GM23248 (cell line): ENCODE data around the gene KIAA2012. TPM values are rescaled to one million over a fixed set of nuclear protein-coding genes. Genes with fewer than 3 reads are reported as not detected.

Source experiments
- DNase-seq: peaks from one replicate; pipeline ENCODE4 v3.0.0-alpha.2; 2015
- H2AFZ ChIP-seq: fragments of 200-600 bp; sonication (generic); 2 replicates; pipeline ENCODE4 v1.6.1; 2016; ENCODE audit warnings: antibody characterized with exemption
- H3F3A ChIP-seq: fragments of 200-600 bp; sonication (generic); 2 replicates; pipeline ENCODE4 v1.6.1; 2016; ENCODE audit warnings: mild to moderate bottlenecking, antibody characterized with exemption, mixed run types; ENCODE audit not compliant: insufficient read depth
- H3K27ac ChIP-seq: fragments of 200-600 bp; sonication (generic); 2 replicates; pipeline ENCODE4 v1.5.1; 2016; ENCODE audit warnings: mild to moderate bottlenecking
- H3K27me3 ChIP-seq: fragments of 200-600 bp; sonication (generic); replicated peaks from 2 replicates; pipeline ENCODE4 v1.6.1; 2016; ENCODE audit warnings: mild to moderate bottlenecking; ENCODE audit not compliant: insufficient read depth
- H3K36me3 ChIP-seq: fragments of 200-600 bp; sonication (generic); 2 replicates; pipeline ENCODE4 v1.6.1; 2016; ENCODE audit warnings: low read depth, mild to moderate bottlenecking
- H3K4me1 ChIP-seq: fragments of 200-600 bp; sonication (generic); 2 replicates; pipeline ENCODE4 v1.6.1; 2016; ENCODE audit warnings: mild to moderate bottlenecking; ENCODE audit not compliant: insufficient read depth
- H3K4me2 ChIP-seq: fragments of 200-600 bp; sonication (generic); one replicate; pipeline ENCODE4 v1.6.1; 2016; ENCODE audit warnings: mild to moderate bottlenecking; ENCODE audit not compliant: unreplicated experiment
- H3K4me3 ChIP-seq: fragments of 200-600 bp; sonication (generic); 2 replicates; pipeline ENCODE4 v1.5.1; 2016; ENCODE audit warnings: mild to moderate bottlenecking
- H3K79me2 ChIP-seq: fragments of 200-600 bp; sonication (generic); 2 replicates; pipeline ENCODE4 v1.6.1; 2016; ENCODE audit warnings: mild to moderate bottlenecking; ENCODE audit not compliant: insufficient read depth
- H3K9ac ChIP-seq: fragments of 200-600 bp; sonication (generic); 2 replicates; pipeline ENCODE4 v1.6.1; 2016; ENCODE audit warnings: mild to moderate bottlenecking
- H3K9me2 ChIP-seq: fragments of 200-600 bp; sonication (generic); 2 replicates; pipeline ENCODE4 v1.6.1; 2016; ENCODE audit warnings: mixed run types, mild to moderate bottlenecking, moderate library complexity; ENCODE audit not compliant: insufficient read depth
- H3K9me3 ChIP-seq: fragments of 200-600 bp; sonication (generic); one replicate; pipeline ENCODE4 v1.6.1; 2017; ENCODE audit warnings: low read depth
- H4K20me1 ChIP-seq: fragments of 200-600 bp; sonication (generic); 2 replicates; pipeline ENCODE4 v1.6.0; 2016; ENCODE audit not compliant: insufficient read depth
- EZH2 ChIP-seq: fragments of 200-600 bp; sonication (generic); IDR thresholded peaks from 2 replicates; pipeline ENCODE4 v1.6.1; 2018; ENCODE audit warnings: antibody characterized with exemption, mild to moderate bottlenecking; ENCODE audit not compliant: insufficient read depth, poor library complexity, severe bottlenecking
- EZH2phosphoT487 ChIP-seq: fragments of 200-600 bp; sonication (generic); IDR thresholded peaks from 2 replicates; pipeline ENCODE4 v1.6.1; 2018; ENCODE audit warnings: antibody characterized with exemption, moderate library complexity, mild to moderate bottlenecking, low read depth; ENCODE audit not compliant: insufficient read depth
- WGBS, 2 experiments: methylation state at CpG; one replicate each; pipeline ENCODE4 v1.1.6; 2015 to 2017; ENCODE audit warnings: low lambda C conversion rate in 2 of 2, low coverage in 1 of 2; ENCODE audit errors: missing lambda C conversion rate in 2 of 2; 5-methylcytosine and 5-hydroxymethylcytosine counted together
- in situ Hi-C: fragments of 300-500 bp; cut with MboI; formaldehyde crosslinking; loops from 2 replicates; pipeline ENCODE4 v1.15.0; 2020
- polyA plus RNA-seq: library from polyadenylated mRNA; unstranded; fragments of >200 nt; fragmentation: Nextera tagmentation; extraction: Ambion mirVana; gene quantifications from 2 replicates; pipeline ENCODE4 v1.2.1, GENCODE V29; 2016
- total RNA-seq: library from RNA; depleted of rRNA; stranded (reverse); fragments of >200 nt; shearing (Covaris generic); gene quantifications from 2 replicates; pipeline ENCODE4 v1.2.3, GENCODE V29; 2014

Gene KIAA2012
- total and polyA plus RNA-seq, 2 experiments from 2014 or later: 0.18 TPM; not detected in 1

GRCh38 chr2:202113571-202114142, 40.6 kb downstream of the KIAA2012 start:
- peak; percentile 96 for DNase-seq
- no peaks in the 10 kb centered on the region for H3K79me2 ChIP-seq
- H3K27me3 ChIP-seq: no peaks in the 10 kb centered on the region
- H2AFZ ChIP-seq: 0 out of 2 replicates have a peak overlapping the region, but pooled peaks have one; percentile 4
- no peak for TF ChIP-seq EZH2phosphoT487
- TF ChIP-seq EZH2: no peak
- H3K27ac ChIP-seq: peak overlapping the region; percentile 65
- H3K4me1 ChIP-seq: peaks cover 56% of the 10 kb centered on the region
- no peaks in the 10 kb centered on the region for H4K20me1 ChIP-seq
- H3K9me3 ChIP-seq: no peaks in the 10 kb centered on the region
- in situ Hi-C loops: no loop called here
- WGBS, 2 experiments: 2 to 4% methylated on average over 6 of the region's 6 CpGs
- H3K36me3 ChIP-seq: no peaks in the 10 kb centered on the region
- 0 out of 2 replicates have a peak overlapping the region, but pooled peaks have one; percentile 24 for H3K4me3 ChIP-seq
- no peaks in the 10 kb centered on the region for H3K9me2 ChIP-seq
- H3K9ac ChIP-seq: no peak overlapping the region
- H3K4me2 ChIP-seq: peak overlapping the region; percentile 51
- peaks cover 42% of the 10 kb centered on the region for H3F3A ChIP-seq

GRCh38 chr2:202114291-202114690, 41.2 kb downstream of the KIAA2012 start:
- DNase-seq: no peak
- Histone ChIP-seq H3K4me2 (peak overlapping the region; percentile 44), H3K9me2 (no peaks in the 10 kb centered on the region), H3K79me2 (no peaks in the 10 kb centered on the region), H3K9ac (no peak overlapping the region), H3K9me3 (no peaks in the 10 kb centered on the region), H3F3A (peaks cover 36% of the 10 kb centered on the region), H3K27me3 (no peaks in the 10 kb centered on the region), H3K4me3 (no peak overlapping the region), H3K27ac (peak overlapping the region; percentile 65), H4K20me1 (no peaks in the 10 kb centered on the region), H3K4me1 (peaks cover 55% of the 10 kb centered on the region), H2AFZ (no peak overlapping the region), H3K36me3 (no peaks in the 10 kb centered on the region)
- TF ChIP-seq EZH2 (no peak), EZH2phosphoT487 (no peak)
- in situ Hi-C loops: no loop called here
- WGBS, 2 experiments: 50 to 61% methylated on average over 1 of the region's 1 CpG

GRCh38 chr2:202114795-202115194, 41.7 kb downstream of the KIAA2012 start:
- in situ Hi-C loops: no loop called here
- no peak for DNase-seq
- no peaks in the 10 kb centered on the region for H4K20me1 ChIP-seq
- H2AFZ ChIP-seq: no peak overlapping the region
- TF ChIP-seq EZH2phosphoT487 (no peak), EZH2 (no peak)
- no peaks in the 10 kb centered on the region for H3K79me2 ChIP-seq
- peaks cover 49% of the 10 kb centered on the region for H3K4me1 ChIP-seq
- H3K36me3 ChIP-seq: no peaks in the 10 kb centered on the region
- WGBS, 2 experiments: 92 to 94% methylated on average over 1 of the region's 1 CpG
- no peak overlapping the region for H3K9ac ChIP-seq
- peaks cover 35% of the 10 kb centered on the region for H3F3A ChIP-seq
- H3K27ac ChIP-seq: no peak overlapping the region
- no peaks in the 10 kb centered on the region for H3K27me3 ChIP-seq
- no peaks in the 10 kb centered on the region for H3K9me2 ChIP-seq
- no peaks in the 10 kb centered on the region for H3K9me3 ChIP-seq
- peak overlapping the region; percentile 66 for H3K4me2 ChIP-seq
- H3K4me3 ChIP-seq: no peak overlapping the region

GRCh38 chr2:202115479-202115971, 42.5 kb downstream of the KIAA2012 start:
- Histone ChIP-seq H3F3A (peaks cover 35% of the 10 kb centered on the region), H4K20me1 (no peaks in the 10 kb centered on the region), H3K9me2 (no peaks in the 10 kb centered on the region), H3K4me2 (peak overlapping the region; percentile 66), H3K36me3 (no peaks in the 10 kb centered on the region), H3K9ac (peak overlapping the region; percentile 11; the same call in 1 of the 2 replicates), H2AFZ (0 out of 2 replicates have a peak overlapping the region, but pooled peaks have one; percentile 26), H3K4me1 (peaks cover 42% of the 10 kb centered on the region), H3K79me2 (no peaks in the 10 kb centered on the region), H3K27ac (peak overlapping the region; percentile 54), H3K4me3 (peak overlapping the region; percentile 30), H3K27me3 (no peaks in the 10 kb centered on the region), H3K9me3 (no peaks in the 10 kb centered on the region)
- WGBS, 2 experiments: 0% methylated on average over 1 of the region's 1 CpG
- TF ChIP-seq EZH2phosphoT487 (no peak), EZH2 (no peak)
- in situ Hi-C loops: no loop called here
- peak; percentile 75 for DNase-seq
